Stimulated activated CD4-positive, alpha-beta T cell treated with anti-CD3 and anti-CD28 coated beads, Interleukin-4, amount 100 ng/mL, for 24 hours (primary cell): ENCODE measurements around the gene KCNJ15.
"Not testable (repeated sequence)": the region's sequence is repeated elsewhere in the genome, so short reads cannot be mapped to it uniquely, and the experiment has no call there.

Source experiments
- DNase-seq: peaks from one replicate; pipeline ENCODE4 v3.0.0-alpha.2; 2020

The KCNJ15 gene

GRCh38 chr21:38244885-38245869 lies 11.6 kb upstream of the KCNJ15 start:
- DNase-seq: peak; percentile 74

GRCh38 chr21:38246511-38246910 lies 10.3 kb upstream of the KCNJ15 start:
- no peak for DNase-seq

GRCh38 chr21:38247054-38247453 lies 9.7 kb upstream of the KCNJ15 start:
- not testable (repeated sequence) for DNase-seq

GRCh38 chr21:38247738-38248510 lies 8.9 kb upstream of the KCNJ15 start:
- no peak for DNase-seq

- no peak for DNase-seq
Observed at GRCh38 chr21:38249256-38249655, 7.5 kb upstream of the KCNJ15 start.

- DNase-seq: no peak
Observed at GRCh38 chr21:38249696-38250278, 7.0 kb upstream of the KCNJ15 start.

GRCh38 chr21:38250991-38251418 lies 5.8 kb upstream of the KCNJ15 start:
- no peak for DNase-seq

- DNase-seq: no peak
Observed at GRCh38 chr21:38254970-38255369, 1.8 kb upstream of the KCNJ15 start.

GRCh38 chr21:38255571-38256117 lies 1.1 kb upstream of the KCNJ15 start:
- no peak for DNase-seq

- DNase-seq: no peak
Observed at GRCh38 chr21:38257667-38258066, 876 bp downstream of the KCNJ15 start.

- no peak for DNase-seq
Observed at GRCh38 chr21:38258521-38259485, 2.0 kb downstream of the KCNJ15 start.

GRCh38 chr21:38259665-38260064 lies 2.9 kb downstream of the KCNJ15 start:
- no peak for DNase-seq

- no peak for DNase-seq
Observed at GRCh38 chr21:38260426-38260825, 3.6 kb downstream of the KCNJ15 start.

- DNase-seq: no peak
Observed at GRCh38 chr21:38261851-38262250, 5.1 kb downstream of the KCNJ15 start.

- DNase-seq: no peak
Observed at GRCh38 chr21:38263493-38263892, 6.7 kb downstream of the KCNJ15 start.

- no peak for DNase-seq
Observed at GRCh38 chr21:38264571-38264970, 7.8 kb downstream of the KCNJ15 start.

GRCh38 chr21:38265166-38265565 lies 8.4 kb downstream of the KCNJ15 start:
- DNase-seq: no peak

- DNase-seq: no peak
Observed at GRCh38 chr21:38266732-38267131, 9.9 kb downstream of the KCNJ15 start.

- no peak for DNase-seq
Observed at GRCh38 chr21:38267136-38267755, 10.5 kb downstream of the KCNJ15 start.

GRCh38 chr21:38267991-38268863 lies 11.4 kb downstream of the KCNJ15 start:
- DNase-seq: no peak
